ENCODE data around the gene TRMO.

GRCh38 chr9:97919217-97919813, 3.0 kb downstream of the TRMO start:
- TF ChIP-seq CTCF (conservative IDR thresholded peaks at IDR 0.05 in 1 of 2, IDR thresholded peaks at IDR 0.05 in 1 of 2; ENCODE audit: low read depth in 1 of 2, low read length in 2 of 2) (no peak), EZH2 (IDR thresholded peaks at IDR 0.05; ENCODE audit: low read length, missing control alignments) (no peak)
